ENCODE data around the gene SNX20.

SNX20 gene

GRCh38 chr16:50657241-50657640, 23.9 kb downstream of the SNX20 start:
- DNase-seq (ENCODE audit: low spot score) = no peak
- TF ChIP-seq CTCF (IDR thresholded peaks at IDR 0.05) = no peak
- Histone ChIP-seq H3K27ac (no peak overlapping the region), H3K4me3 (no peak overlapping the region)

- DNase-seq (ENCODE audit: low spot score) = no peak
- TF ChIP-seq CTCF (IDR thresholded peaks at IDR 0.05) = no peak
- Histone ChIP-seq H3K27ac (no peak overlapping the region), H3K4me3 (no peak overlapping the region)
Measured at GRCh38 chr16:50655558-50656055, 25.5 kb downstream of the SNX20 start.

- no peak overlapping the region for H3K4me3 ChIP-seq
- no peak for TF ChIP-seq CTCF (IDR thresholded peaks at IDR 0.05)
- no peak overlapping the region for H3K27ac ChIP-seq
- DNase-seq (ENCODE audit: low spot score) = no peak
Measured at GRCh38 chr16:50653633-50654519, 27.2 kb downstream of the SNX20 start.

- no peak overlapping the region for H3K4me3 ChIP-seq
- no peak for TF ChIP-seq CTCF (IDR thresholded peaks at IDR 0.05)
- no peak overlapping the region for H3K27ac ChIP-seq
- DNase-seq (ENCODE audit: low spot score) = no peak
Measured at GRCh38 chr16:50652836-50653425, 28.2 kb downstream of the SNX20 start.

GRCh38 chr16:50651835-50652438, 29.2 kb downstream of the SNX20 start:
- H3K4me3 ChIP-seq = no peak overlapping the region
- no peak for DNase-seq (ENCODE audit: low spot score)
- H3K27ac ChIP-seq = no peak overlapping the region
- TF ChIP-seq CTCF (IDR thresholded peaks at IDR 0.05) = no peak

GRCh38 chr16:50646345-50646744, 34.8 kb downstream of the SNX20 start:
- TF ChIP-seq CTCF (IDR thresholded peaks at IDR 0.05) = no peak
- H3K4me3 ChIP-seq = no peak overlapping the region
- DNase-seq (ENCODE audit: low spot score) = no peak
- no peak overlapping the region for H3K27ac ChIP-seq
